DMS53 treated with DMSO at 0.1 percent for 48 hours (cell line): ENCODE data around the gene RTN4IP1.
"Not testable (repeated sequence)": the region's sequence is repeated elsewhere in the genome, so short reads cannot be mapped to it uniquely, and the experiment has no call there.

Experiments used
- DNase-seq: peaks from one replicate; lab custom pipeline; 2025; ENCODE audit not compliant: unreplicated experiment; lab: John Stamatoyannopoulos, UW

Gene RTN4IP1

GRCh38 chr6:106548926-106549455 lies 80.3 kb downstream of the RTN4IP1 start:
- not testable (repeated sequence) for DNase-seq

GRCh38 chr6:106547601-106548453 lies 81.5 kb downstream of the RTN4IP1 start:
- no peak for DNase-seq

- peak; percentile 17 for DNase-seq
Measured at GRCh38 chr6:106546691-106547414, 82.4 kb downstream of the RTN4IP1 start.

- DNase-seq = no peak
Measured at GRCh38 chr6:106546261-106546690, 83.0 kb downstream of the RTN4IP1 start.

GRCh38 chr6:106540907-106541306 lies 88.4 kb downstream of the RTN4IP1 start:
- no peak for DNase-seq

GRCh38 chr6:106540432-106540831 lies 88.9 kb downstream of the RTN4IP1 start:
- no peak for DNase-seq

- DNase-seq = no peak
Measured at GRCh38 chr6:106539936-106540335, 89.4 kb downstream of the RTN4IP1 start.

GRCh38 chr6:106538145-106538544 lies 91.2 kb downstream of the RTN4IP1 start:
- DNase-seq = no peak

- DNase-seq = no peak
Measured at GRCh38 chr6:106537662-106538061, 91.6 kb downstream of the RTN4IP1 start.

GRCh38 chr6:106536851-106537250 lies 92.4 kb downstream of the RTN4IP1 start:
- DNase-seq = no peak

- DNase-seq = no peak
Measured at GRCh38 chr6:106536357-106536756, 92.9 kb downstream of the RTN4IP1 start.

GRCh38 chr6:106535012-106535411 lies 94.3 kb downstream of the RTN4IP1 start:
- DNase-seq = no peak

GRCh38 chr6:106534564-106534982 lies 94.7 kb downstream of the RTN4IP1 start:
- DNase-seq = no peak

GRCh38 chr6:106534004-106534403 lies 95.3 kb downstream of the RTN4IP1 start:
- DNase-seq = no peak

GRCh38 chr6:106533054-106533453 lies 96.2 kb downstream of the RTN4IP1 start:
- DNase-seq = no peak

- no peak for DNase-seq
Measured at GRCh38 chr6:106530502-106530901, 98.8 kb downstream of the RTN4IP1 start.

GRCh38 chr6:106530026-106530425 lies 99.3 kb downstream of the RTN4IP1 start:
- DNase-seq = no peak

- no peak for DNase-seq
Measured at GRCh38 chr6:106529438-106529837, 99.9 kb downstream of the RTN4IP1 start.

GRCh38 chr6:106528521-106528920 lies 100.8 kb downstream of the RTN4IP1 start:
- no peak for DNase-seq

GRCh38 chr6:106527979-106528378 lies 101.3 kb downstream of the RTN4IP1 start:
- no peak for DNase-seq

GRCh38 chr6:106527117-106527516 lies 102.2 kb downstream of the RTN4IP1 start:
- DNase-seq = no peak

GRCh38 chr6:106525882-106526275 lies 103.4 kb downstream of the RTN4IP1 start:
- DNase-seq = no peak
